Epithelial cell of proximal tubule (primary cell): ENCODE measurements around the gene MTRF1. TPM values are rescaled to one million over a fixed set of nuclear protein-coding genes. Genes with fewer than 3 reads are reported as not detected.

ENCODE experiments used
- DNase-seq: peaks from one replicate; pipeline ENCODE4 v3.0.0-alpha.2; 2011; ENCODE audit warnings: low read depth
- H3K4me3 ChIP-seq: 2 replicates; pipeline ENCODE4 v1.5.1; 2011; ENCODE audit warnings: low read depth, mild to moderate bottlenecking, low read length
- total RNA-seq: library from RNA; depleted of rRNA; stranded (reverse); fragments of >200 nt; gene quantifications from 2 replicates; pipeline ENCODE4 v1.2.3, GENCODE V29; 2015
- TF ChIP-seq, protein P1 (sequence below): conservative IDR thresholded peaks from 2 replicates; pipeline ENCODE4 v1.5.1; 2012; ENCODE audit warnings: low read depth, mild to moderate bottlenecking, low read length

Gene MTRF1
- total RNA-seq, 1 donor from 2014 or later = 6.9 TPM

DNA sequence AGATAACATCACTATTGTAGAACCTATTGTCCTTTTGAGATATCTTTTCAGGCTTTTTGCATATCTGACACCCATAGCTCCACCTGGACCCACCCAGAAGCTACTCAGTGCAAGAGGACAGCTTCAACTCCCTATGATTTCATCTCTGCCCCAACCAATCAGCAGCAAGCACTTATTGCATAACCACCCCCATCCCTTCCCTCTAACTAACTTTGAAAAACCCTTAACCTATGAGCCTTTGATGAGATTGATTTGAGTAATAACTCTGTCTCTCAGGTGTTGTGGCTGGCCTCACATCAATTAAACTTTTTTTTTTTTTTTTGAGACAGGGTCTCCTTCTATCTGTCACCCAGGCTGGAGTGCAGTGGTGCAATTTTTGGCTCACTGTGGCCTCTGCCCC is 13.4 kb upstream of the MTRF1 start:
- TF ChIP-seq, protein P1, sequence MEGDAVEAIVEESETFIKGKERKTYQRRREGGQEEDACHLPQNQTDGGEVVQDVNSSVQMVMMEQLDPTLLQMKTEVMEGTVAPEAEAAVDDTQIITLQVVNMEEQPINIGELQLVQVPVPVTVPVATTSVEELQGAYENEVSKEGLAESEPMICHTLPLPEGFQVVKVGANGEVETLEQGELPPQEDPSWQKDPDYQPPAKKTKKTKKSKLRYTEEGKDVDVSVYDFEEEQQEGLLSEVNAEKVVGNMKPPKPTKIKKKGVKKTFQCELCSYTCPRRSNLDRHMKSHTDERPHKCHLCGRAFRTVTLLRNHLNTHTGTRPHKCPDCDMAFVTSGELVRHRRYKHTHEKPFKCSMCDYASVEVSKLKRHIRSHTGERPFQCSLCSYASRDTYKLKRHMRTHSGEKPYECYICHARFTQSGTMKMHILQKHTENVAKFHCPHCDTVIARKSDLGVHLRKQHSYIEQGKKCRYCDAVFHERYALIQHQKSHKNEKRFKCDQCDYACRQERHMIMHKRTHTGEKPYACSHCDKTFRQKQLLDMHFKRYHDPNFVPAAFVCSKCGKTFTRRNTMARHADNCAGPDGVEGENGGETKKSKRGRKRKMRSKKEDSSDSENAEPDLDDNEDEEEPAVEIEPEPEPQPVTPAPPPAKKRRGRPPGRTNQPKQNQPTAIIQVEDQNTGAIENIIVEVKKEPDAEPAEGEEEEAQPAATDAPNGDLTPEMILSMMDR = no peak
- no peak overlapping the region for H3K4me3 ChIP-seq
- no peak for DNase-seq

DNA sequence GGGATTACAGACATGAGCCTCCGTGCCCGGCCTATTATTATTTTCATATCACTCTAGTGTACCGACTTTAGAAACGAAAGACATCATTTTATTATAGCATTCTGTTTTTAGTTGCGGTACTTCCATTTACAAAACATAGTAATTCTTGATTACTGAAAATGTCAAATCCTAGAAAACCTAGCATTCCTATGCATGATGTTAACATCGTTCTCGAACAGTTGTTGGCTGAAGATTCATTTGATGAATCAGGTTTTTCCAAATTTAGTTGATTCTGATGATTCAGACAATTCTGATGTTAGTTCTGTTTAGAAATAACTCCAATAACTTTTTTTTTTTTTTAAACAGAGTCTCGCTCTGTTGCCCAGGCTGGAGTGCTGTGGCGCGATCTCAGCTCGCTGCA is 11.5 kb upstream of the MTRF1 start:
- TF ChIP-seq, protein P1 = no peak
- DNase-seq = no peak
- no peak overlapping the region for H3K4me3 ChIP-seq

DNA sequence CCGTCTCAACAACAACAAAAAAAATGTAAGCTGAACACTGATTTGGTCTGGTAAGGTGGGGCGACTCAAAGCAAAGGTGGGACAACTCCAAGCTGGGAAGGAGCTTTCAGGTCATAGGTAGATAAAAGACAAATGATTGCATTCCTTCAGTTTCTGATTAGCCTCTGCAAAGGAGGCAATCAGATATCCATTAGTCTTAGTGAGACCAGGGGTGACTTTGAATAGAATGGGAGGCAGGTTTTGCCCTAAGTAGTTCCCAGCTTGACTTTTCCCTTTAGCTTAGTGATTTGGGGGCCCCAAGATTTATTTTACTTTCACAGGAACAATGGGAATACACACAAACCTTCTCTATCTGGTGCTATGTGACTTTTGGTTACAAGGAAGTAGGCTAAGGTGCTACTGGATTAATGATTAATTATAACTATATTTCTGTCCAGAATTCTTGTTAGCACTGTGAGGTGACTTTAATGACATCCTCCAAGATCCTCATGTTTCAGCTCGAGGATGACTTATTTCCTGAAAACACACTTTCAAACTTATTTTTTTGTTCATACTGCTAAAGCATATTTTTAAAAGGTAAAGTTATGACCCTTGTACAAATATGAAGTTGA is 10.6 kb upstream of the MTRF1 start:
- no peak overlapping the region for H3K4me3 ChIP-seq
- TF ChIP-seq, protein P1 = no peak
- DNase-seq = no peak

DNA sequence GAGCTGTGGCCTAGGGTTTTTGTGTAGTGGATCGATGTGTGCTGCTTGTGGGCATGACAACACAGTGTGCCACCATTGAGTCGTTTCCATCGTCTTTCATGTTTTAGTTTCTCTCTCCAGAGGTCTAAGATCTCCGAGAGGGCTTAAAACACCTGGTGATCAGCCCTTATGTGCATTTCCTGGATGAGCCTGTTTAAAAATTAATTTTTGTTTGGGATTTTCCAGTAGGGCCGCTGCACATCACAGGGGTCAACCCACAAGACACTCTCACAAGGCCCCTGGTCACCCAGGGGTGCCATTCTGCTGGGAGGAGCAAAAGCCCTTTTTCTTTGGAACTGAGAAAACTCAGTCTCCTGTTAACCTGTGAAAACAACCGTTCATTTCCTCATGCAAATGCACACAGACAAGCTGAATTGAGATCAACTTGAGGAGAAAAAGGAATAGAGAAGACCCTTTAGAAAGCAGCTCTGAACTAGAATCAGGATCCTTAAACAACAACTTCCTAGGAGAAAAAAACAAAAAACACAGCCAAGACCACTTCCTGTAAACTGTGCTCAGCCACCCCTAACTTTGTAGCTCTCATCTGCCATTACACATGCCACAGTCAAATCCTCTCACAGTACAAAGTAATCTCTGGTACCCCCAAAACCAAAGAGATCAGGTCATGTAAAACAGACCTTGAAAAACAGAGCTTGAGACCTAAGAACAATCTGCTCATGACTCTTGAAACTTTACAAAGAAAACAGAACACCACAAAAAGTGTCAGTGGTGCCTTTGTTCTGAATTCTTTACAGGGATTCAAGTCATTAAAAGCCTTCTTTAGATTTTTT is 8.3 kb upstream of the MTRF1 start:
- no peak for DNase-seq

DNA sequence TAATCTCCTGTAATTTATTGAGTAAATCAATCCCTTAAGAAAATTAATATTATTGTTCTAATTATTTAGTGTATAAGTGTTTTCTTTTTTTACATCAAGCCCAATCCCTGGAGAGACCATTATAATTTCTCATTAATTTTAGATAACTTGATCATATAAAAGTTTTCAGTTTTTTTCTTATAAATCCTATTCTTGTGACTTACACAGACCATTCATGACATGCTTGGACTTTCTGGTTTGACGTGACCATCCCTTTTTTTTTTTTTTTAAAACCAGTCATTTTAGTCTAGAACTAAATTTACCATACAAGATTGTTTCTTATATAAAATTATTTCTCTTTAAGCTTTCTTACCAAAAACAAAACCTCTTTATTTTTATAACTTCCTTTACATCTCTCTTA is 5.4 kb upstream of the MTRF1 start:
- no peak overlapping the region for H3K4me3 ChIP-seq
- DNase-seq = no peak
- TF ChIP-seq, protein P1 = no peak

More for the DNA sequence above, 8.3 kb upstream of the MTRF1 start:
- TF ChIP-seq, protein P1 = no peak
- H3K4me3 ChIP-seq = no peak overlapping the region

DNA sequence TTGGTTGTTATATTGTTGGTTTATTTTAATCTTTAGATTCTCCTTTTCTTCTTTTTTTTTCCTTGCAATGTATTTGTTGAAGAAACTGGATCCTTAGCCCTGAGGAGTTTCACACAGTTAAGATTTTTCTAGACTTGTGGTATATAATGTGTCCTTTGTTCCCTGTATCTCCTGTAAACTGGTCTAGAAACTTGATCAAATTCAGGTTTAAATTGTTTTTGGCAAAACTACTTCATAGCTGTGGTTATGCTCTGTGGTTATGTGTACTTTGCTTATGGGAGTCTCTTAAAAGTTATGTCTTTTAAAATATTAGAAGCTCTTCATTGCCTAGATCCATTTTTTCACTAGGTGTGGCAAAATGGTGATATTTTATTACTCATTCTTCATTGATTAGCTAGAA is 3.7 kb upstream of the MTRF1 start:
- TF ChIP-seq, protein P1 = no peak
- no peak overlapping the region for H3K4me3 ChIP-seq
- no peak for DNase-seq
